CD4-positive, CD25-positive, alpha-beta regulatory T cell (primary cell): ENCODE results near the gene ECT2L. TPM values are rescaled to one million over a fixed set of nuclear protein-coding genes. Genes with fewer than 3 reads are reported as not detected.

Experiments used
- ATAC-seq, 2 donors: fragments of 150-1000 bp; cut with Tn5 transposase; one replicate each; pipeline ENCODE4 v1.10.0; 2021; ENCODE audit warnings: low read depth in 2 of 2, moderate number of reproducible peaks in 2 of 2, moderate library complexity in 1 of 2
- DNase-seq, 3 donors: peaks; one replicate each; pipeline versions ENCODE4 v3.0.0 to v3.0.0-alpha.2; 2012 to 2022; ENCODE audit warnings: mixed read lengths in 1 of 3
- H3K27ac ChIP-seq: one replicate; pipeline ENCODE4 v1.7.0; 2013; ENCODE audit warnings: mild to moderate bottlenecking, low read length; ENCODE audit not compliant: insufficient read depth, poor library complexity, severe bottlenecking
- H3K27me3 ChIP-seq: one replicate; pipeline ENCODE4 v1.7.0; 2013; ENCODE audit warnings: low read length; ENCODE audit not compliant: control insufficient read depth, insufficient read depth
- H3K36me3 ChIP-seq: one replicate; pipeline ENCODE4 v1.7.0; 2013; ENCODE audit warnings: mild to moderate bottlenecking, low read length, moderate library complexity; ENCODE audit not compliant: control insufficient read depth, insufficient read depth
- H3K4me1 ChIP-seq: 2 replicates; pipeline ENCODE4 v1.7.0; 2013; ENCODE audit warnings: mild to moderate bottlenecking, low read length; ENCODE audit not compliant: insufficient read depth, control insufficient read depth, poor library complexity, severe bottlenecking
- H3K4me3 ChIP-seq: one replicate; pipeline ENCODE4 v1.7.0; 2013; ENCODE audit warnings: low read depth, mild to moderate bottlenecking, low read length, moderate library complexity
- H3K9me3 ChIP-seq, 2 experiments: 1 replicate in 1 of 2; 2 replicates in 1 of 2; pipeline ENCODE4 v1.7.0; 2013; ENCODE audit warnings: low read length in 2 of 2, mild to moderate bottlenecking in 1 of 2, moderate library complexity in 1 of 2; ENCODE audit not compliant: control insufficient read depth in 2 of 2
- H3K27ac Mint-ChIP-seq, 3 donors: one replicate each; pipeline ENCODE4 v1.8.0; 2020 to 2022; ENCODE audit warnings: mild to moderate bottlenecking in 3 of 3, mixed read lengths in 3 of 3, moderate library complexity in 2 of 3
- H3K27me3 Mint-ChIP-seq: one replicate; pipeline ENCODE4 v1.8.0; 2022; ENCODE audit warnings: mild to moderate bottlenecking, mixed read lengths
- H3K36me3 Mint-ChIP-seq: one replicate; pipeline ENCODE4 v1.8.0; 2020; ENCODE audit warnings: mixed read lengths
- H3K4me1 Mint-ChIP-seq, 4 donors: one replicate each; pipeline ENCODE4 v1.8.0; 2020 to 2022; ENCODE audit warnings: mixed read lengths in 4 of 4, mild to moderate bottlenecking in 1 of 4
- H3K4me3 Mint-ChIP-seq, 4 donors: one replicate each; pipeline ENCODE4 v1.8.0; 2020 to 2022; ENCODE audit warnings: mild to moderate bottlenecking in 4 of 4, mixed read lengths in 4 of 4, moderate library complexity in 3 of 4
- H3K9me3 Mint-ChIP-seq, 7 donors: one replicate each; pipeline ENCODE4 v1.8.0; 2020 to 2022; ENCODE audit warnings: mixed read lengths in 7 of 7, mild to moderate bottlenecking in 3 of 7, moderate library complexity in 2 of 7
- polyA plus RNA-seq, 4 donors: library from polyadenylated mRNA; unstranded; fragments of 300-500 nt; fragmentation: Illumina TruSeq; gene quantifications; one replicate each; pipeline ENCODE4 v1.2.3, GENCODE V29; 2021
- total RNA-seq: library from RNA; stranded (reverse); gene quantifications from one replicate; pipeline ENCODE4 v1.2.3, GENCODE V29; 2022

Gene ECT2L
- total and polyA plus RNA-seq, 5 donors from 2014 or later = 0.03 to 0.10 (median 0.09) TPM; not detected in 2

GRCh38 chr6:138844192-138844591, 48.3 kb downstream of the ECT2L start:
- DNase-seq = no peak
- no peak overlapping the region for H3K27ac Mint-ChIP-seq
- Histone ChIP-seq H3K4me1 (no peaks in the 10 kb centered on the region), H3K9me3 (no peaks in the 10 kb centered on the region), H3K4me3 (no peak overlapping the region), H3K36me3 (no peaks in the 10 kb centered on the region), H3K27ac (no peak overlapping the region), H3K27me3 (no peaks in the 10 kb centered on the region)
- peaks cover 0 to 2% (median 0%) of the 10 kb centered on the region in 7 donors for H3K9me3 Mint-ChIP-seq
- no peaks in the 10 kb centered on the region for H3K4me1 Mint-ChIP-seq
- H3K4me3 Mint-ChIP-seq = no peak overlapping the region
- peaks cover 12% of the 10 kb centered on the region for H3K27me3 Mint-ChIP-seq
- peaks cover 3% of the 10 kb centered on the region for H3K36me3 Mint-ChIP-seq
- ATAC-seq = no peak

GRCh38 chr6:138847884-138848283, 52.0 kb downstream of the ECT2L start:
- no peaks in the 10 kb centered on the region for H3K36me3 ChIP-seq
- DNase-seq (no peak), ATAC-seq (no peak)
- H3K4me1 ChIP-seq = no peaks in the 10 kb centered on the region
- no peaks in the 10 kb centered on the region for H3K4me1 Mint-ChIP-seq
- H3K9me3 Mint-ChIP-seq = peaks cover 0 to 2% (median 0%) of the 10 kb centered on the region in 7 donors
- H3K27me3 Mint-ChIP-seq = peaks cover 5% of the 10 kb centered on the region
- H3K9me3 ChIP-seq = no peaks in the 10 kb centered on the region
- no peak overlapping the region for H3K4me3 Mint-ChIP-seq
- H3K4me3 ChIP-seq = no peak overlapping the region
- no peaks in the 10 kb centered on the region for H3K36me3 Mint-ChIP-seq
- no peaks in the 10 kb centered on the region for H3K27me3 ChIP-seq
- no peak overlapping the region for H3K27ac Mint-ChIP-seq
- no peak overlapping the region for H3K27ac ChIP-seq

GRCh38 chr6:138848461-138848860, 52.6 kb downstream of the ECT2L start:
- H3K27me3 ChIP-seq = peaks cover 1% of the 10 kb centered on the region
- H3K9me3 Mint-ChIP-seq = peaks cover 0 to 2% (median 0%) of the 10 kb centered on the region in 7 donors
- H3K36me3 ChIP-seq = no peaks in the 10 kb centered on the region
- no peaks in the 10 kb centered on the region for H3K27me3 Mint-ChIP-seq
- H3K4me1 ChIP-seq = no peaks in the 10 kb centered on the region
- no peaks in the 10 kb centered on the region for H3K36me3 Mint-ChIP-seq
- H3K9me3 ChIP-seq = no peaks in the 10 kb centered on the region
- H3K4me1 Mint-ChIP-seq = no peaks in the 10 kb centered on the region
- DNase-seq (no peak), ATAC-seq (no peak)
- H3K27ac ChIP-seq = no peak overlapping the region
- no peak overlapping the region for H3K4me3 ChIP-seq
- no peak overlapping the region for H3K4me3 Mint-ChIP-seq
- H3K27ac Mint-ChIP-seq = no peak overlapping the region

- H3K4me1 Mint-ChIP-seq = no peaks in the 10 kb centered on the region
- peaks cover 0 to 2% (median 0%) of the 10 kb centered on the region in 7 donors for H3K9me3 Mint-ChIP-seq
- ATAC-seq = no peak
- no peaks in the 10 kb centered on the region for H3K36me3 ChIP-seq
- peaks cover 4% of the 10 kb centered on the region for H3K27me3 ChIP-seq
- H3K27ac Mint-ChIP-seq = no peak overlapping the region
- no peaks in the 10 kb centered on the region for H3K4me1 ChIP-seq
- H3K4me3 ChIP-seq = no peak overlapping the region
- DNase-seq = no peak
- no peaks in the 10 kb centered on the region for H3K36me3 Mint-ChIP-seq
- no peak overlapping the region for H3K27ac ChIP-seq
- peaks cover 4% of the 10 kb centered on the region for H3K27me3 Mint-ChIP-seq
- H3K4me3 Mint-ChIP-seq = no peak overlapping the region
- no peaks in the 10 kb centered on the region for H3K9me3 ChIP-seq
Measured at GRCh38 chr6:138849791-138850190, 53.9 kb downstream of the ECT2L start.

- peaks cover 14% of the 10 kb centered on the region for H3K27me3 Mint-ChIP-seq
- DNase-seq = no peak
- Histone ChIP-seq H3K4me3 (no peak overlapping the region), H3K36me3 (no peaks in the 10 kb centered on the region), H3K27ac (no peak overlapping the region), H3K9me3 (no peaks in the 10 kb centered on the region), H3K27me3 (peaks cover 4% of the 10 kb centered on the region), H3K4me1 (no peaks in the 10 kb centered on the region)
- no peaks in the 10 kb centered on the region for H3K4me1 Mint-ChIP-seq
- ATAC-seq = no peak
- H3K9me3 Mint-ChIP-seq = peaks cover 0 to 2% (median 0%) of the 10 kb centered on the region in 7 donors
- no peak overlapping the region for H3K4me3 Mint-ChIP-seq
- no peak overlapping the region for H3K27ac Mint-ChIP-seq
- H3K36me3 Mint-ChIP-seq = no peaks in the 10 kb centered on the region
Measured at GRCh38 chr6:138856654-138857053, 60.8 kb downstream of the ECT2L start.

GRCh38 chr6:138857775-138858174, 61.9 kb downstream of the ECT2L start:
- H3K4me3 ChIP-seq = no peak overlapping the region
- no peaks in the 10 kb centered on the region for H3K4me1 Mint-ChIP-seq
- no peak for ATAC-seq
- H3K27ac ChIP-seq = no peak overlapping the region
- no peak overlapping the region for H3K27ac Mint-ChIP-seq
- peaks cover 0 to 4% (median 0%) of the 10 kb centered on the region in 7 donors for H3K9me3 Mint-ChIP-seq
- no peaks in the 10 kb centered on the region for H3K4me1 ChIP-seq
- H3K9me3 ChIP-seq = no peaks in the 10 kb centered on the region
- H3K36me3 Mint-ChIP-seq = no peaks in the 10 kb centered on the region
- H3K4me3 Mint-ChIP-seq = no peak overlapping the region
- DNase-seq = no peak
- peaks cover 21% of the 10 kb centered on the region for H3K27me3 Mint-ChIP-seq
- H3K36me3 ChIP-seq = no peaks in the 10 kb centered on the region
- peaks cover 7% of the 10 kb centered on the region for H3K27me3 ChIP-seq

- Histone ChIP-seq H3K4me3 (no peak overlapping the region), H3K4me1 (no peaks in the 10 kb centered on the region), H3K36me3 (no peaks in the 10 kb centered on the region), H3K27me3 (peaks cover 3% of the 10 kb centered on the region), H3K9me3 (no peaks in the 10 kb centered on the region), H3K27ac (no peak overlapping the region)
- Mint-ChIP-seq H3K4me1 (no peaks in the 10 kb centered on the region), H3K9me3 (peaks cover 0 to 4% (median 0%) of the 10 kb centered on the region in 7 donors), H3K4me3 (no peak overlapping the region), H3K27ac (no peak overlapping the region), H3K36me3 (no peaks in the 10 kb centered on the region), H3K27me3 (peaks cover 21% of the 10 kb centered on the region)
- DNase-seq = no peak
- ATAC-seq = no peak
Measured at GRCh38 chr6:138862456-138862855, 66.6 kb downstream of the ECT2L start.

- H3K36me3 Mint-ChIP-seq = no peaks in the 10 kb centered on the region
- ATAC-seq (no peak), DNase-seq (no peak)
- H3K4me1 Mint-ChIP-seq = peaks cover 0 to 1% (median 0%) of the 10 kb centered on the region in 4 donors
- peaks cover 3% of the 10 kb centered on the region for H3K27me3 ChIP-seq
- H3K27ac ChIP-seq = no peak overlapping the region
- peak overlapping the region in 1 of 3 donors; percentile 20 for H3K27ac Mint-ChIP-seq
- H3K27me3 Mint-ChIP-seq = peaks cover 21% of the 10 kb centered on the region
- H3K4me1 ChIP-seq = no peaks in the 10 kb centered on the region
- no peaks in the 10 kb centered on the region for H3K9me3 ChIP-seq
- H3K4me3 ChIP-seq = no peak overlapping the region
- peaks cover 0 to 4% (median 0%) of the 10 kb centered on the region in 7 donors for H3K9me3 Mint-ChIP-seq
- no peak overlapping the region for H3K4me3 Mint-ChIP-seq
- H3K36me3 ChIP-seq = no peaks in the 10 kb centered on the region
Measured at GRCh38 chr6:138863321-138863720, 67.4 kb downstream of the ECT2L start.
